H1 (cell line): Measurements from ENCODE around the gene PLCB4. TPM values are rescaled to one million over a fixed set of nuclear protein-coding genes. Genes with fewer than 3 reads are reported as not detected.

ENCODE experiments used
- NANOG ChIP-seq: IDR thresholded peaks from 2 replicates; pipeline ENCODE4 v1.6.1; 2011; ENCODE audit warnings: low read length, low read depth, mild to moderate bottlenecking, inconsistent platforms; ENCODE audit not compliant: insufficient read depth, poor library complexity, severe bottlenecking
- NRF1 ChIP-seq: IDR thresholded peaks from 2 replicates; pipeline ENCODE4 v1.6.1; 2011; ENCODE audit warnings: mild to moderate bottlenecking, low read depth, low read length, improper control_type of control experiment
- PHF8 ChIP-seq: fragments of 200-600 bp; sonication (generic); conservative IDR thresholded peaks from 2 replicates; pipeline ENCODE4 v1.7.1; 2012; ENCODE audit warnings: low read depth, mild to moderate bottlenecking, inconsistent platforms, low read length, moderate library complexity
- SRF ChIP-seq: IDR thresholded peaks from 2 replicates; pipeline ENCODE4 v1.6.1; 2011; ENCODE audit warnings: mild to moderate bottlenecking, low read depth, low read length, moderate library complexity
- SUZ12 ChIP-seq: fragments of 200-600 bp; sonication (generic); IDR thresholded peaks from 2 replicates; pipeline ENCODE4 v1.6.1; 2012; ENCODE audit warnings: mild to moderate bottlenecking, inconsistent platforms, low read length, moderate library complexity, mixed read lengths
- polyA plus RNA-seq, 7 experiments: library from polyadenylated mRNA; depleted of rRNA in 3 of 7; stranded (reverse) in 5 of 7; unstranded in 2 of 7; fragments of >200 nt in 5 of 7; fragments of 200-250 nt in 2 of 7; gene quantifications; 1 replicate in 5 of 7; 2 replicates in 1 of 7; 4 replicates in 1 of 7; pipeline versions ENCODE4 v1.2.1 to v1.2.3, GENCODE V29; 2011 to 2013; ENCODE audit warnings: missing spikeins in 2 of 7, mixed read lengths in 2 of 7
- total RNA-seq: library from RNA; stranded (reverse); fragmentation: NEBNext Ultra II Directional; extraction: Animal tissue kit (Norgen Biotek cat#: 25700); gene quantifications from 2 replicates; pipeline ENCODE4 v1.2.1, GENCODE V29; 2021

PLCB4 gene
- total and polyA plus RNA-seq, 2 of the 8 experiments (the other 6 are each of a cell fraction or from before 2014, with no cell fraction given), result 3.2 to 14.1 TPM

GRCh38 chr20:9409352-9409751 is 340.5 kb downstream of the PLCB4 start (continued):
- TF ChIP-seq PHF8 (no peak), SRF (no peak), SUZ12 (no peak), NANOG (no peak), NRF1 (no peak)
- TF ChIP-seq, all 59 proteins: peak for 0
